Kidney capillary endothelial cell (primary cell): Measurements from ENCODE around the gene SNRPA.

Experiments
- DNase-seq: peaks from one replicate; pipeline ENCODE4 v3.0.0-alpha.2; 2018; ENCODE audit warnings: low spot score

SNRPA gene

DNA sequence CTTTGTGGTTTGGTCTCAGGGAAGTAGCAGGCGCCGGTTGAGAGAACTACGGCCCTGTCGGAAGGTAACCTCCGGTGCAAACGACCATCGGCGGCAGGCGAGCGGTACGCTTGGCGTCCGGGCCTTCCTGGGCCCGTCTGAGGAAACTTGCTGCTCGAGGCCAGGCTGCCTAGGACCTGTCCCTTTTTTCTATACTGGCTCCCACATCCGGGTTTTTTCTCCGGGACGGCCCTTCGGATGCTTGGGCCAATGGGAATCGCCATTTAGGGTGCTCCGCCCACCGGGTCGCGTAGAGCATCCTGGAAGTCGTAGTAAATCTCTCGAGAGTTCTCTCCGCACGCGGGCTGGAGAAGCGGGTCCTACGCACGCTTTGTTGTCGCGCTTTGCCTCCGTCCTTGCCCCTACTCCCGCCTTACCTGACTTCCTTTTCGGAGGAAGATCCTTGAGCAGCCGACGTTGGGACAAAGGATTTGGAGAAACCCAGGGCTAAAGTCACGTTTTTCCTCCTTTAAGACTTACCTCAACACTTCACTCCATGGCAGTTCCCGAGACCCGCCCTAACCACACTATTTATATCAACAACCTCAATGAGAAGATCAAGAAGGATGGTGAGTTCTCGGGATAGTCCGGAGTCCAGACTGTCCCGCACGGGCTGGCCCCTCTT is at the start of gene SNRPA:
Gene SNRPA (plus strand): TSS at position 330 of the 664 bp plus-strand sequence. CDS start 206 bp downstream, at position 536.
- peak; percentile 99 for DNase-seq

GRCh38 chr19:40701758-40702157 is 49.2 kb upstream of the SNRPA start:
- DNase-seq = no peak

GRCh38 chr19:40702337-40703012 is 48.5 kb upstream of the SNRPA start:
- no peak for DNase-seq

GRCh38 chr19:40703029-40703755 is 47.8 kb upstream of the SNRPA start:
- DNase-seq = no peak

GRCh38 chr19:40704491-40705361 is 46.3 kb upstream of the SNRPA start:
- no peak for DNase-seq

GRCh38 chr19:40705362-40705651 is 45.7 kb upstream of the SNRPA start:
- DNase-seq = no peak

- no peak for DNase-seq
Observed at GRCh38 chr19:40705950-40706619, 44.9 kb upstream of the SNRPA start.

DNA sequence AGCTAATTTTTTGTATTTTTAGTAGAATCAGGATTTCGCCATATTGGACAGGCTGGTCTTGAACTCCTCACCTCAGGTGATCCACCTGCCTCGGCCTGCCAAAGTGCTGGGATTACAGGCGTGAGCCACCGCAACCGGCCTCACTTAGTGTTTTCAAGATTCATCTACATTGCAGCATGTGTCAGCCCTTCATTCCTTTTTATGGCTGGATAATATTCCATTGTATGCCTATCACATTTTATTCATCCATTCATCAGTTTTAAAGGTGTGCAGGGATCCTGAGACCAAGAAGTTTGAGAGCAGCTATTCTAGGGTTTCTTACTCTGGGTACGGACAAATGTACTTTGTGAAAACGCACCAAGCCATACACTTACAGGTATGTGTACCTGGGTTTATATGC is 43.4 kb upstream of the SNRPA start:
- no peak for DNase-seq

DNA sequence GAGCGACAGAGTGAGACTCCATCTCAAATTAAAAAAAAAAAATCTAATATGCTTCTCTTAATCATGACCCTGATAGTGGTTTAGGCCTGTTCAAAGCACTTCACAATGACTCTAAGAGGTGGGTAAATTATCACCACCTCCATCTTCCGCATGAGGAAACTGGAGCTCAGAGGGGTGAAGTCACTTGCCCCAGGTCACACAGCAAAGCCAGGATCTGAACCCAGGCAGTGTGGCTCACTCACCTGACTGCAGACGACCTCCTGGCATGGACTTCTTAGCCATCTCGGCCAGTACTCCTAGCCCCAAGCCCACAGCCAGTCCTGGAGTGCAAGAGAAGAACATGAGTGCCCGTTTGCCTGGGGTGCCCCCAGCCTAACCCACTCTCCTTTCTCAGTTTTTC is 41.2 kb upstream of the SNRPA start:
- DNase-seq = no peak

GRCh38 chr19:40713939-40714338 is 37.1 kb upstream of the SNRPA start:
- DNase-seq = no peak

DNA sequence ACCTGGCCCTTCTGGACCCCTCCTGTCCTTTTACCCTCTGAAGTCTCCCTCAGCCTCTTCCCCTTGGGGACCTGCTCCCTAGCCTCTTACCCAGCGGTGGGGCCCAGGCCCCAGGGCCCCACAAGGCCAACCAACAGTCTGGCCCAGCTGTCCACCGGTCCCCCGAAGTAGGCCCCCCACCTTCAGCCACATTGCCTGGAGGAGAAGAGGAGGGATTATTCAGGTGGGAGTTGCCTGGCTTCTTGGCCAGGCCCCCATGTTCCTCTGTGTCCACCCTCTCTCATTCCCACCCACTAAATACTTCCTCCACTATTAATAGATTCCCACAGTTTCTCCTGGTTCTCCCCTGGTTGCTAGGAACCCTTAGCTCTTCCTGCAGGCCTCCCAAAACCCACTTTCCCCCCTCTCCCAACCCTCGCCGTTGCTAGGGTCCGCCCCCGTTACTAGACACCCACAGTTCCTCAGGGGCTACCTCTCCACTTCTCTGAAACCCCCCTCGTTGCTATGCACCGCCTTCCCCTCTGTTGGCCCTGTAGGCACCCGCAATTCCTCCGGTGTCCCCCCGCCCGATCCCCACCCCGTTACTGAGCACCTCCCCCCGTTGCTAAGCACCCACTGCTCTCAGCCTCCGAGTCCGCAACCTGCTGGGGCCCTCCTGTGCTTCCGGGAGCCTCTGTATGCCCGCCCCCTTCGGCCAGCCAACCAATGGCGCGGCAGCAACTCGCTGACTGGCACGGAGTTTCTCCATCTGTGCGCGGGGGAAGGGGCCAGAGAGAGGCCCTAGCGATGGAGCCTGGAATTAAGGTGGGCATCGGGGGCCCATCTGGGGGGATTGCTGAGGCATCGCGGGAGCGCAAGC is 36.3 kb upstream of the SNRPA start:
- peak; percentile 80 for DNase-seq

DNA sequence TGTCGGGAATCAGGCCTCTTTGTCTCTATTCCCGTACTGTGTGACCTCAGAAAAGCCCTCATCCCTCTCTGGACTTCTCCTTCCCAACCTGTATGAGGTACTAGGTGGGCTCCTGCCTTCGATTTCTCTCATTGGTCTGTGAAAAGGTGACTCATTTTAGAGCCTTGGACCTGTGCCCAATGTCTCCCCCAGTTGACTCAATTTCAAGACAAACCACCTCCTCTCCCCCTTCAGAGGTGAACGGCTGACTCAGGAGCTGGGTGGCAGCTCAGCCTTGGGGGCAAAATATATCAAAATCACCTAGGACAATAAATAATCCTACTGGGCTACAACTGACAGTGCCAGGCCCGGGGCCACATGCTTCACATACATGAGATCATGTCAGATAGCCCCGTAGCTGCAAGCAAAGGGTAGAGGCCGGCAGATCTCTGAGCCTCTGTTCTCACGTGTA is 34.9 kb upstream of the SNRPA start:
- DNase-seq = peak; percentile 83

DNA sequence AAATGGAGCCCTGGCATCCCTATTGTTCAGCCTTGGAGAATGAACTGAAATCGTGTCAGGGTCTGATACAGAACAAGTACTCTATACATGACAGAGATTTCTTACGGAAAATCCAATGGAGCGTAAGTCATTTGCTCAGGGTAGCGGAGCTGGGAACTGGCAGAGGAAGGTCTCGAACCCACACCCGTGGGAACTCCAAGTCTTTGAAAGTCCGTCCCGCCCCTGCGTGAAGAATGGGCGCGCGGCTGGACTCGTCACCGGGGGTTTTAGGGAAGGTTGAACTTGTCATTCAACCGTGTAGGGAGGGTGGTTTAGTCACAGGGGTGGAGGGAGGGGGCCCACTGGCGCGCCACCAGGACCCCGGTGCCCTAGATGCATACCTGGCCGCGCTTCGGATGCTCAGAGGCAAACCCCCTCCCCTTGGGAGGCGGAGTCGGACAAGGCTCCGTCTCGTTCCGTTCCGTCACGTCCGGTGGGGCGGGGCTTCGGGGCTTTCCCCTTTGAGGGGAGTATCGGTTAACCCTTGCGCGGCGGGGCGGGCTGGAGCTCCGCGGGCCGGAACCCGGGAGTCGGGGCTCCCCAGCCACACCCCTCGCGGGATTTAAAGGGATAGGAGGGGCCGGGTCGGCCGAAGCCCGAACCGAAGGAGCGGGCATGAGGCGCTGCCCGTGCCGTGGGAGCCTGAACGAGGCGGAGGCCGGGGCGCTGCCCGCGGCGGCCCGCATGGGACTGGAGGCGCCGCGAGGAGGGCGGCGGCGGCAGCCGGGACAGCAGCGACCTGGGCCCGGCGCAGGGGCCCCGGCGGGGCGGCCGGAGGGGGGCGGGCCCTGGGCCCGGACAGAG is 34.3 kb upstream of the SNRPA start, which contains the start of the genes COQ8B and ITPKC:
Gene COQ8B (minus strand): TSS at position 405 of the 843 bp plus-strand sequence. CDS start 2,254 bp downstream, outside the sequence.
Gene ITPKC (plus strand): TSS at position 631 of the 843 bp plus-strand sequence. CDS start 24 bp downstream, at position 655.
- peak; percentile 93 for DNase-seq

DNA sequence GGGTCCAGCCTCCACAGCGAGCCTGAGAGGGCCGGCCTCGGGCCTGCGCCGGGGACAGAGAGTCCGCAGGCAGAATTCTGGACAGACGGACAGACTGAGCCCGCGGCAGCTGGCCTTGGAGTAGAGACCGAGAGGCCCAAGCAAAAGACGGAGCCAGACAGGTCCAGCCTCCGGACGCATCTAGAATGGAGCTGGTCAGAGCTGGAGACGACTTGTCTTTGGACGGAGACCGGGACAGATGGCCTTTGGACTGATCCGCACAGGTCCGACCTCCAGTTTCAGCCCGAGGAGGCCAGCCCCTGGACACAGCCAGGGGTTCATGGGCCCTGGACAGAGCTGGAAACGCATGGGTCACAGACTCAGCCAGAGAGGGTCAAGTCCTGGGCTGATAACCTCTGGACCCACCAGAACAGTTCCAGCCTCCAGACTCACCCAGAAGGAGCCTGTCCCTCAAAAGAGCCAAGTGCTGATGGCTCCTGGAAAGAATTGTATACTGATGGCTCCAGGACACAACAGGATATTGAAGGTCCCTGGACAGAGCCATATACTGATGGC is 33.6 kb upstream of the SNRPA start:
- DNase-seq = peak; percentile 27

GRCh38 chr19:40717880-40718773 is 32.9 kb upstream of the SNRPA start:
- DNase-seq = no peak

- peak; percentile 33 for DNase-seq
Observed at GRCh38 chr19:40718774-40719391, 32.1 kb upstream of the SNRPA start.

DNA sequence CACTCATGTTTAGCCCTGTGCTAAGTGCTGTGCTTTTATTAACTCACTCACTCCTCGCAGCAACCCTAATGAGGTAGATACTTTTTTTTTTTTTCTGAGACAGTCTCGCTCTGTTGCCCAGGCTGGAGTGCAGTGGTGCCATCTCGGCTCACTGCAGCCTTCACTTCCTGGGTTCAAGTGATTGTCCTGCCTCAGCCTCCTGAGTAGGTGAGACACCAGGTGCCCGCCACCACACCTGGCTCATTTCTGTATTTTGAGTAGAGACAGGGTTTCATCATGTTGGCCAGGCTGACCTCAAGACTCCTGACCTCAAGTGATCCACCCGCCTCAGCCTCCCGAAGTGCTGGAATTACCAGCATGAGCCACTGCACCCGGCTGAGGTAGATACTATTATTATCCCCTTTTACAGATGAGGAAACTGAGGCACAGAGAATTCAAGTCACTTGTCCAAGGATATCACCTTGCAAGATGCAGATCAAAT is 31.5 kb upstream of the SNRPA start:
- DNase-seq = no peak

GRCh38 chr19:40721140-40721486 is 29.9 kb upstream of the SNRPA start:
- no peak for DNase-seq
